ENCODE measurements around the gene SRPRB.

The SRPRB gene, protein sequence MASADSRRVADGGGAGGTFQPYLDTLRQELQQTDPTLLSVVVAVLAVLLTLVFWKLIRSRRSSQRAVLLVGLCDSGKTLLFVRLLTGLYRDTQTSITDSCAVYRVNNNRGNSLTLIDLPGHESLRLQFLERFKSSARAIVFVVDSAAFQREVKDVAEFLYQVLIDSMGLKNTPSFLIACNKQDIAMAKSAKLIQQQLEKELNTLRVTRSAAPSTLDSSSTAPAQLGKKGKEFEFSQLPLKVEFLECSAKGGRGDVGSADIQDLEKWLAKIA

DNA sequence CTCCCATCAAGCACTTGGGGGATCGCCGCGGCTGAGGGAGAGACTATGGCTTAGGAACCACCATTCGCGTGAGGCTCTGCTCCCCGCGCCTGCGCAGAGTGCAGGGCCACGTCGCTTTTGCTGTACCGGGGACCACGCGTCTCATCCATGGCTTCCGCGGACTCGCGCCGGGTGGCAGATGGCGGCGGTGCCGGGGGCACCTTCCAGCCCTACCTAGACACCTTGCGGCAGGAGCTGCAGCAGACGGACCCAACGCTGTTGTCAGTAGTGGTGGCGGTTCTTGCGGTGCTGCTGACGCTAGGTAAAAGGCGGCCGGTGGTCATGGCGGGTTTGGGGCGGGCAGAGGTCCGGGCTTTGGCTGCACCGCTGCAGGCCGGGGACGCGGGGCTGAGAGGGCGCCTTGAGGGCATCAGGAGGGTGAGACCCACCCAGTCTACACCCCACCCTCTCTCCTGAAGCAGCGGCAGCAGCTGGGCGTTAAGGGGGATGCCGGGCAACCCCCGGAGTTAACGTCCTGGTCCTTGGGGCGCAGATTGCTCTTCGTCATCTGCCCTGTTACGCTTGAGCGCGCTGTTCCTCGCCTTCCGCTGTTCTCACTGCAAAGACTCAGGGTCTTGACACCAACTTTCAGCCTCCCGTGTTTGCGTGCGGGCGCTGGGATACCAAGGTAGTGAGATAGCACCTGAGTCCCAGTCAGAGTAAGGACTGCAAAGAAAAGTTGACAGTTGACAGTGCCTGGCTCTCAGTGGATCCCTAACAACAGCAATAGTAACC, at the start of gene SRPRB:
Gene SRPRB, plus strand, starts transcription at position 114 of the 774 bp plus-strand sequence. Its CDS starts 34 bp downstream, at position 148.
- DNase-seq, result peak; percentile 94

DNA sequence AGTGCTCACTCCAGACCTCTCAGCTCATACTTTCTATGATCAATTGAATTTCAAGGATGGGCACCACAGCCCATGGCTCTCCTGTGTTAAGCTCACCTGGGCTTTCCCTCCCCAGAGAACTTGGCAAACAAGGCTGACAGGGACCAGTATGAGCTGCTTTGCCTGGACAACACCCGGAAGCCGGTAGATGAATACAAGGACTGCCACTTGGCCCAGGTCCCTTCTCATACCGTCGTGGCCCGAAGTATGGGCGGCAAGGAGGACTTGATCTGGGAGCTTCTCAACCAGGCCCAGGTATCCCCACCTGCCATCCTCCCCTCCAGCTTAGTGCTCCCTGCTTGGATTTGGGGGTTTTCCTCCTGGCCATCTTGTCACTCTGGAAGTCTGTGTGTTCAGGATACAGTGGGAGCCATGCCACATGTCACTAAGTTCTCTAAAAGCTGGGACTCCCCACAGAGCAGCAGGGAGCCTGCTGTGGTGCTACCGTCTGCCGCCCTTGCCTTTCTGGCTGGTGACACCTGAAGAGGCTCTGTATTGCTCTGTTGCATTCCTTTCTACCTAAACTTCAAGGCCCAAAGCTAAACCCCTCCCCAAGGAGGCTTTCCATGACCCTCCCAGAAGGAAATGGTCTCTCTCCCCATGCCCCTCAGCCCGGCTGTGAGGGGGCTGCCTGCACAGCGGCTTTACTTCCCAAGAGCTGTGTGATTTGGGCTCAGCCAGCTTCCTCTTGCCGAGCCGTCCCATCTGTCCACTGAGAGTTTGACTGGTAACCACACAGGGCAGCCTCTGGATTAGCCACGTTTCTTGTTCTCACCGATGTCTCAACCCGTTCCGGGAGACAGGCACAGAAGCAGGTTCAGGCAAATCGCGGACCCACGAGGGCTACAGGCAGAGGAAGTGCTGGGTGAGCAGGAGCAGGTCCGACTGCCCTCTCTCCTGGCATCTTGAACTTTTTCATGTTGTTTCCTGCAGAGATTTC, 48.6 kb upstream of the SRPRB start:
- no peak for DNase-seq

DNA sequence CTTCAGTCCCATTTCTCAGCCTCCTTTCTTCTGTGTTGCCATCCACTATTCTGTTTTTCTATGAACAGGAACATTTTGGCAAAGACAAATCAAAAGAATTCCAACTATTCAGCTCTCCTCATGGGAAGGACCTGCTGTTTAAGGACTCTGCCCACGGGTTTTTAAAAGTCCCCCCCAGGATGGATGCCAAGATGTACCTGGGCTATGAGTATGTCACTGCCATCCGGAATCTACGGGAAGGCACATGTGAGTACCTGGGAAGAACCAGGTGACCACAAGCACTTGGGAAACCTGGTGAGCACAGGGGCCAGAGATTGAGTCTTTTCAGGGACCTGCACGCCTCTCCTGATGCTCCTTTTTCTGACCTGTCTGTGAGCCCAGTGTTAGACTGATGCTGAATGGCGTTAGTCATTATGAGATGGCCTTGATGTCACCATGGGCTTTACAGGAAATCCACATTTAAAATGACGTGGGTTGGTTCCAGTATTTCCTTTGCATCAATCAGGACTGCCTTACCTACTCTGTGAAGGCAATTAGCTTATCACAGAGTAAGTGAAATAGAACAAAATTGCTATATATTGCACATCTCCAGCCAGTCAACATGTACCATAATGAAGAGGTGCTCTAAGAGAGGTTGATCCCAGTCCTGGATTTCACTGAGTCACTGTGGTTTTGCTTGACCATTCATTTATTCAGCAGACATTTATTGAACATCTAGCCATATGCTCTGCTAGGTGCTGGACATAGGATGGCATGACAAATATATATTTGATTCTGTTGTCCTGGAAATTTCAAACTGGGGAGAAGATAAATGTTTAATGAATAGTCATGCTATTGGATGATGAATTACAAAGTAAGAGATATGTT, 47.7 kb upstream of the SRPRB start:
- DNase-seq, result no peak

DNA sequence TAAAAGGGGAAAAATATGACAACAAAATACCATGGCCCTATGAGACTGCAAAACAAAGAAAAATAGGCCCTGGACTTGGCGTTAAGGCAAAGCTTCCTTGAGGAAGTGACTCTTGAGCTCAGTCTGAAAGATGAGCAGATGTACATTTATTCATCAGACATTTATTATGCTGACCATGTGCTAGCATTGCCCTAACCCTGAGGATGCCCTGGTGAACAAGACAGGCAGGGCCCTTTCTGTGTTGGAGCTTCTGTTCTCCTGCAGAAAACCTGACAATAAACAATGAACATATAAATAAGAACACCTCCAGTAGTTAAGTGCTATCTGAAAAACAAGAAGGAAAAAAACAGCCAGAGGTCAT, 47.1 kb upstream of the SRPRB start:
- no peak for DNase-seq

DNA sequence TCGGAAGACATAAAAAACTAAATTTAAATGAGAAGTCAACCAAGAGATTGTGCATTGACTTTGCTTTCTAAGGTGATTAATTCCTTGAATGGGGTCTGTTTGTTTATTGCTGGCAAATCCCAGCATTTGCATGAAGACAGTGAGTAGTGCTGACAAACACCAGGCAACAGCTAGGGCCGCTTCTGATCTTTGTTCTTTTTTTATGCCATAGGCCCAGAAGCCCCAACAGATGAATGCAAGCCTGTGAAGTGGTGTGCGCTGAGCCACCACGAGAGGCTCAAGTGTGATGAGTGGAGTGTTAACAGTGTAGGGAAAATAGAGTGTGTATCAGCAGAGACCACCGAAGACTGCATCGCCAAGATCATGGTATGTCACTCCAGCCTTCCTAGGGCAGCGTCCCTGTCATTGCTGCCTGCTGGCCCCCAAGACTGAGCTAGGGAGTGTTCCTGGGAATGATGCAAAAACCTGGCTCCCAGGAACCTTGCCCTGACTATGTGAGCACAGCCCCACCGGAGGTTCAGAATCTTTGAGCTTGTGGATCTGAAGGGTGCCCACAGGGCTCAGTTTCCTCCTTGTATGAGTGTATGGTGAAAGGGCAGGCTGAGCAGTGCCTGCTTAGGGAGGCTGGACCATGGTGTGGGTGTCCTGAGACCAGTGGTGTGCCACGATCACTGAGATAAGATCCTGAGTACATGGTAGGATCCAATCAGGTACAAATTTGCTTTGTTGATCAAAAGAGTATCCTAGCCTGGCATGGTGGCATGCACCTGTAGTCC, 46.5 kb upstream of the SRPRB start:
- no peak for DNase-seq

DNA sequence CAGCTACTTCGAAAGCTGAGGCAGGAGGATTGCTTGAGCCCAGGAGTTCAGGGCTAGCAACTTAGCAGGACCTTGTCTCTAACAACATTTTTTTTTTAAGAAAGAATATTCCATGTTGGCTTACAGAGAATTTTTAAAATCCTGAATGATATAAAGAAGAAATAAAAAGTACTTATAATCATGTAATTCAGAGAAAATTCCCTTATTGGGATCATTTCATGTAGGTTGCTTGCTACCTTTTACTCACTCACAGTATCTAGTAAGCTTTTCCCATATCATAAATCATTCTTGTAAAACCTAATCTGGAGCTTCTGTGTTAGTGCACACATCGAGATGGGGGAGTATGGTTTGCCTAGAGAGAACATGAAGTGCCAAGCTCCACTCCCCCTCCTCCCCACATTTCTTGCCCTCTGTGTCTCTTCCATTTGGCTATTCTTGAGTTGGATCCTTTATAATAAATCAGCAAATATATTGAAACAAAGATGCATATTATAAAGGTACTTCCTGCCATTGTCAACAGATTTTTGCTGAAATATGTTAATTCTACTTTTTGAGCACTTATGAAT, 45.8 kb upstream of the SRPRB start:
- no peak for DNase-seq

DNA sequence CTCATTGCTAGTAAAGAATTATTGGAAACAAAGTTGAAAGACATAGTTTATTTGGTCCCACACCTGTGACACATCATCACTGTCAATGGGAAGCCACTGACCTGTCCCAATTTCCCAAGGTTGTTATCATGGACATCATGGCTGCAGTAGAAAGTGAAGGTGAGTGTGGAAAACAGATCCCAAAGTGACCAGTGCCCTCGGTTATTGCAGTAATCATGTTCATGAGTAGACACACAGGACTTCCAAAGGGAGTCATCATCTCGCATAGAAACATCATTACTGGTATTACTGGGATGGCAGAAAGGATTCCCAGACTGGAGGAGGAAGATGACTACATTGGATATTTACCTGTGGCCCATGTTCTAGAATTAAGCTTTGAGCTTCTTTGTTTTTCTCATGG, 44.7 kb upstream of the SRPRB start:
- DNase-seq, result no peak

DNA sequence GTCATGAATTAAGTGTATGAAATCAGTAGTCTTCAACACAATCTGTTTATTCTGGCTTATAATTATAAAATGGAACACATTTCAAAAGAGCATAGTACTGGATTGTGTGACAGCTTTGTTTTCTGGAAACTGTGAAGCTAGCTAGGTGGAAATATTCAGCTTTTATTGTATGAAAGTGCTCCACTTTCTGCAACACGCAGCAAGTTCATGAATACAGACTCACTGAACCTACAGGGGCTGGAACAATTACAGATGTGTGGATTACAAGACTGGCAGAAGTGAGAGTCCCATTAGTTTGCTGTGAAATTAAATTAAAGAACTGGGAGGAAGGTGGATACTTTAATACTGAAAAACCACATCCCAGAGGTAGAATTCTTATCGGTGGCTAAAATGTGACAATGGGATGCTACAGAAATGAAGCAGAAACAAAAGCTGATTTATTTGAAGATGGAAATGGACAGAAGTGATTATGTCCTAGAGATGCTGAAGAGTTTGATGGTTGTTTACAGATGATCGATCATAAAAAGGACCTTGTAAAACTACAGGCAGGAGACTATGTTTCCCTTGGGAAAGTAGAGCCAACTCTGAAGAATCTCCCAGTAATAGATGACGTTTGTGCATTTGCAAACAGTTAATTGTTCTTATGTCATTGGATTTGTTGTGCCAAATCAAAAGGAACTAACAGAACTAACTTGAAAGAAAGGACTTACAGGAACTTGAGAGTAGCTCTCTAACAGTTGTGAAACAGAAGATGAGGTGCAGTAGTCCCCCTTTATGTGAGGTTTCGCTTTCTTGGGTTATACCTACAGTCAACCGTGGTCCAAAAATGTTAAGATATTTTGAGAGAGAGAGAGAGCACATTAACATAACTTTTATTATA, 43.8 kb upstream of the SRPRB start:
- DNase-seq, result no peak

DNA sequence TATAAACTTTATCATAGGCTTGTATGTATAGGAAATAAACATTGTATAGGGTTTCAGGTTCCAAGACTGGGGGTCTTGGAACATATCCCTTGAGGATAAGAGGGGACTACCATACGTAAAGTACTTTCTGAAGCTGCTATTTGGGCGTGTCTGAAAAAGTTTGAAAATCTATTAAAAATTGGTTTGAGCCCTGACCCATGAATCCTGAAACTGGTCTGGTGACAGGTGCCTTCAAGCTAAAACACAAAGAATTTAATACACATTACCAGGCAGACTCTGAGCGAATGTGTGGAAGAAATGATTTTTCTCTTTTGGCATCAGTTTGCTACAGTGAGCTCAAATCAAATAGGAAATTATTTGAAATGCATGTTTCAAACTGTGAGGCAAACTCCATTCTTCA, 43.1 kb upstream of the SRPRB start:
- DNase-seq, result no peak

DNA sequence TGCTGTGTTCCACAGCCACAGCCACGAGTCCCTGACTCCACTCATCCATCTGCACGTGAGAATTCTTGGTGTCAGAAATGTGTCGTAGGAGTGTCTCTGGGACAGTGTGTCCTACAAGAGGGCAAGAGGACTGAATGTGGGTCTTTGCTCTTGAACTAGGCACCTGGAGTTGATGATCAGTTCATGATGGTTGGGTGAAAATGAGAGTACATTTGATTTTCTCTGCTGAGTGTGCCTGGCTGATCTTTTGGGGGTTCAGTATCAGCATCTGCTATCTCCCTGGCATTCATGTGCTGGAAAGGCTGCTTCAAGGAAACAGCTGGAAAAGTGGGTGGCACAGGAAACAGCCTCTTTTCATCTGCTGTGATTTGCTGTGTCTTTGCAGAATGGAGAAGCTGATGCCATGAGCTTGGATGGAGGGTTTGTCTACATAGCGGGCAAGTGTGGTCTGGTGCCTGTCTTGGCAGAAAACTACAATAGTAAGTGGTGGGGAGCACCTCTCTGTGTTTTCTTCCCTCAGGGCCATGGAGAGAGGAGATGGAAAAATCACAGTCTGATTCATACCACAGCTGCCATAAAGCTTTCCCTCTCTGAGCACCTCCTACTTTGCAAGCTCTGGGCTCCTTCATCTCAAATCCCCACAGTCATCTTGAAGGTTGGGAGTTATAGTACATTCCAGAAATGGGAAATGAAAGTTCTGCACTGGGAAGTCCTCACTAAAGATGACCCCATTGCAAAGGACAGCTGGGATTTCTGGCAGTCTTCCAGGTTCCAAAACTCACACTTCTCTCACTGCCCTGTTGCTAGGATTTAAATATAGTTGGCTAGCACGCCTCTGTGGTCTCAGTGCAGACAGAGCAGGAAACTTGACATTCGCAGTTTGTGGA, 41.6 kb upstream of the SRPRB start:
- DNase-seq, result no peak

DNA sequence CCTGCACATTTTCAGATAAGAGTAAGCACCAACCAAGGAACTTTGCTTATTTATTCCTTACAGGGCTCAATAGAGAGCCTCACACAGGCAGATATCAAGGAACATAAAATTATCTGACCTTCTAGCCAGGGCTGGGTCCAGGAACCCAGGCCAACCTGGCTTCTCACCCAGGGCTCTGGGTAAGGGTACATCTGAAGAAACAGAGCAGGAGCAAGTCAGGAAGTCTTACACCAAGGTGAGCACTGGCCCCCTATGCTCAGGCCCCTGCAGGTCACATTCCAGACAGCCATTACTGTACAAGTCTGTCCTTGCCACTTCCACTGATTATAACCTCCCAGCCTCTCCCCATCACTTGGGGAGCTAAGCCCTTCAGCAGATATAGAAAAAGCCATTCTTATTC, 40.4 kb upstream of the SRPRB start:
- no peak for DNase-seq

DNA sequence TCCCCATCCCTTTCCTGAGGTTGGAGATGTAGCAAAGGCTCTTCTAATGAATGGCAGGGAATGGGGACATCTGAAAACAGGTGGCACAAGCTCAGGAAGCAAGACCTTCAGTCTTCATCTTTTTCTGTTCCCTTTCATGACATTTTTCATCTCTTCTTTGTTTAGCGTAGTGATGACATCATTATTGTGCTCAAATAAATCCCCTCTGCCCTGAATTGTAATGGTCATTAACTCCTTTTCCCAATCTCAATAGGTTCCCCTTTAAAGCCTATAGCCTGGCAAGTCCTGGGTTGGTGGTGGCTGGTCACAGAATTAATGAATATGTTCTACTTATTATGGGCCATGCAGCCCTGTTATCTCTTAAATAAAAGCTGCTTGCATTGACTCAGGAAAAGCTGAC, 38.0 kb upstream of the SRPRB start:
- DNase-seq, result no peak

DNA sequence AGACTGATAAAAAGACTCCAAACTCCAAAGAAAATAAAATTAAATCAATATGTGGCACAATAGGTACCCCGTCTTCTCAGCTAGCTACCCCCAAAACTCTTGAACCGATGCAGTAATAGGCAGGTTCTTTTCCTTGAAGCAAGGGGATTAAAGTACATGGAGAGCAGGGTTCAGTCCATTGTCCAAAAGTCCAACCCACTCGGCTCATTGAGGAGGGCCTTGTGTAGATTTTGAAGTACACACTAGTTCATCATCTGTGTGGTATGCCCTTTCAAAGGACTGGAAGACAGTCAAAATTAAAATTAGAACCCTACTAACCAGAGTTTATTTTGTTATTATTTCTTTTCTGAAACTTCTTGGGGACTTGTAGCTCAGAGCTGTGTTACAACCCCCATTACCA, 36.1 kb upstream of the SRPRB start:
- DNase-seq, result no peak

DNA sequence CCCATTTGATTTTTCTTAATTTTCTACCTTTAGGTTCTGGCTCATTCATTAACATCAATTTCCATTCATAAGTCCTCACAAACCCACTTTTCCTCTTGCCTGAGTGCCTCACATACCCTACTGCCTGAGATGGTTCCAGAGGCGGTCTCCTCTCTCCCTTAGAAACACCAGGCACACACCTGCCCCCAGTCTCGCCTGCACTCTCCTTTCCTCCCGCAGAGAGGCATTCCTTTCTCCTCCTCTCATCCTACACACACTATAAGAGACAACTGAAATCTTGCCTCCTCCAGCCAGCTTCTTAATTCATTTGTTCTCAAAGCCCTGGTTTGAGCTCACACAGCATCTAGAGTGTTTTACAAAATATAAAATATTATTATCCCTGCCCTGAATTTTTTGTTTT, 31.9 kb upstream of the SRPRB start:
- DNase-seq, result no peak

DNA sequence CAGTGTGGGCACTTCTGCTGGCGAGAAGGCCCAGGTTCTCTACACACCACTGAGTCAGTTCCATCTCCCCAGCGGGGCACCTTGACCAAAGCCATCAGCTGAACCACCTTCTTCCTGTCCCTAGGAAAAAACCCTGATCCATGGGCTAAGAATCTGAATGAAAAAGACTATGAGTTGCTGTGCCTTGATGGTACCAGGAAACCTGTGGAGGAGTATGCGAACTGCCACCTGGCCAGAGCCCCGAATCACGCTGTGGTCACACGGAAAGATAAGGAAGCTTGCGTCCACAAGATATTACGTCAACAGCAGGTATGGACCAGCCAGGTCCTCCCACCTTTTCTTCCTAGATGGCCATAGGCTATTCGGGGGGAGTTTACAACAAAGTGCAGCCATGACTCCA, 30.3 kb upstream of the SRPRB start:
- no peak for DNase-seq

DNA sequence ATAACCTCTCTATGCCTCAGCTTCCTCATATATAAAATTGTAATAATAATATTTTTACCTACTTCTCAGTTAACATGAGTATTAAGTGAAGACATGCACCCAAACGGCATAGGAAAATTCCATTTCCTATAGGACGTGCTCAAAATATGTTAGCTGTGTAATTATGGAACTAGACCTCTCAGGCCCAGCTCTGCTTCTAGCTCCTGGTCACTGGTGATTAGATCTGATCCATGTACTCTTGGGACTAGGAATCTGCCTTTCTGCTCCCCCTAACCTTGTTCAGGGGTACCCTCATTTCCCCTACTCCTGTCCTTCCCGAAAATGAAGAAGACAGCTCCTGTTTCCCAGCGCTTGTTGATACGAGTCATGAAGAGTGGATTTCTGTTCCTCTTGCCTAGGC, 29.8 kb upstream of the SRPRB start:
- DNase-seq, result no peak

DNA sequence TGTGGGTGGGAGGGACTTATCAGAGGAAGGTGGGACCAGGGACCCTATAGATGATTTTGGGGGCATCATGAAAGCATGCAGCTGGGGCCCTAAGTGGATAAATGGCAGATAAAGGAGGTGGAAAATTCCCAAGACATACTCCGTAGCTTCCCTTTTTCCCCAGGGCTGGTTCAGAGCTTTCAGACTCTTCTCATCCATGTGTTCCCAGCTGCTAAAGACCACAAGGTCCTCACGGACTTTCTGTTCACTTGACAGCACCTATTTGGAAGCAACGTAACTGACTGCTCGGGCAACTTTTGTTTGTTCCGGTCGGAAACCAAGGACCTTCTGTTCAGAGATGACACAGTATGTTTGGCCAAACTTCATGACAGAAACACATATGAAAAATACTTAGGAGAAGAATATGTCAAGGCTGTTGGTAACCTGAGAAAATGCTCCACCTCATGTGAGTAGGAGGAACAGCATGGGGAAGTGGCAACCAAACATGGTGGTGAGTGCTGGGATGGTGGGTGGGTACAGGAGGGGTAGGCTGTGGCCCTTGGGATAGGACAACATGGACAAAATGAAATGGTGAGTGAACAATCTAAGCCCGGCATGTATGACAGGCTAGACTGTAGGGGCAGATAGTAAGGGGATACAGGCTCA, 28.7 kb upstream of the SRPRB start:
- no peak for DNase-seq

DNA sequence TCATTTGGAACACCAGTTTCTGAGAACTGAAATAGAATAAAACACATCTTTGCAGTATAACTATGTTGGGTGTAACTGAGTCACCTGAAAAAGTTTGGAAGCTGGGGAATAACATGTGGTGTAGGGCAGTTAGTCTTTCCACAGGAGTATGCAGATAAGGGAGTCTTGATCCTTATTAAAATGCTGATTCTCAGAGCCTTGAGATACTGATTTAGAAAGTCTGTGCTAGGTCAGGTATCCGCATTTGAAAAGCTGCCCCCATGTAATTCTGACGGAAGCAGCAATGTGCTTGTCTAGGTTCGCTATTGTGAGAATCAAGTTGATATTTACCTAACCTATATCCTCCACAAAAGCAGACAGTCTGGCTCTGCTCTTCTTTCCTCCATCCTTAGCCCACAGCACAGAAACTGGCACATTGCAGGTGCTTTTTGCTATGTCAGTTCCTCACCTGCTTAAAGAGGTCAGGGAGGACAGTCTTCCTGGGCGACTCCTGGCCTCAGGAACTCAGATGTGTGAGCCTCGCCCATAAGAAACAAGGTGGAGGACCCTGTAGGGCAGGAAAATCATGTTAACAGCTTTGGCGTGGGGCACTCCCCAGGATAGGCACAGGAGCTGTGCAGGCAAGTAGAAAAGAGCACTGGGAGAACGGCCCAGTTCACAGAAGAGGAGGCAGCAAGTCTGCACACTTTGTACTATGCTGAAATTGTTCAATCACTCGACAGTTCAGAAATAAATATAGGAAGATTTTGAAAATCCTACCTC, 27.6 kb upstream of the SRPRB start:
- DNase-seq, result no peak

Measured in stimulated activated CD4-positive, alpha-beta T cell treated with anti-CD3 and anti-CD28 coated beads, Interleukin-12 subunit alpha, Interleukin-12 subunit beta, amount 100 ng/mL, for 4 hours (primary cell).